A549 (cell line): Measurements from ENCODE around the gene ZNF283. TPM values are rescaled to one million over a fixed set of nuclear protein-coding genes. Genes with fewer than 3 reads are reported as not detected.

Experiments
- ATAC-seq, 2 experiments: fragments of 200-7000 bp in 1 of 2; fragments of >200 bp in 1 of 2; cut with Nextera tagmentation in 1 of 2; cut with Tn5 transposase in 1 of 2; 3 replicates each; pipeline versions ENCODE4 v1.8.0 to v1.9.1; 2018 to 2020; ENCODE audit warnings: mild to moderate bottlenecking in 1 of 2, moderate library complexity in 1 of 2
- CTCF ChIA-PET: fragments of 300-600 bp; sonication (Branson Sonifier 250); formaldehyde crosslinking; extraction: SDS; loops from one replicate; lab custom pipeline; 2021; ENCODE audit warnings: antibody characterized with exemption, inconsistent platforms; lab: Yijun Ruan, JAX
- POLR2A ChIA-PET: fragments of 350-600 bp; formaldehyde crosslinking; extraction: SDS; loops from one replicate; lab custom pipeline; 2021; ENCODE audit warnings: antibody characterized with exemption, inconsistent platforms; lab: Yijun Ruan, JAX
- DNase-seq, 2 experiments: peaks; one replicate each; pipeline versions ENCODE4 v3.0.0 to v3.0.0-alpha.2; 2011 to 2016; ENCODE audit warnings: low read depth in 1 of 2, low spot score in 1 of 2
- FAIRE-seq: peaks from 2 replicates; lab custom pipeline; 2011; peaks lifted over from hg19 to GRCh38; lab: Jason Lieb, UNC
- H3K27ac ChIP-seq, 2 experiments: fragments of >200 bp; sonication (Bioruptor Twin); formaldehyde crosslinking; 3 replicates each; pipeline ENCODE4 v1.5.1; 2016 to 2017
- H3K4me1 ChIP-seq: fragments of >200 bp; sonication (Bioruptor Twin); formaldehyde crosslinking; 3 replicates; pipeline ENCODE4 v1.6.1; 2016
- H3K4me2 ChIP-seq: fragments of >200 bp; sonication (Bioruptor Twin); formaldehyde crosslinking; 3 replicates; pipeline ENCODE4 v1.6.1; 2016
- H3K4me3 ChIP-seq: fragments of >200 bp; sonication (Bioruptor Twin); formaldehyde crosslinking; 3 replicates; pipeline ENCODE4 v1.5.1; 2016
- H3K9me3 ChIP-seq: fragments of >200 bp; sonication (Bioruptor Twin); formaldehyde crosslinking; 3 replicates; pipeline ENCODE4 v1.6.1; 2016
- CEBPB ChIP-seq, 2 experiments: fragments of >200 bp in 1 of 2; sonication (Bioruptor Twin) in 1 of 2; formaldehyde crosslinking in 1 of 2; IDR thresholded peaks; 2 replicates each; pipeline ENCODE4 v1.6.1; 2012 to 2016
- CHD4 ChIP-seq: fragments of 200-600 bp; sonication (generic); IDR thresholded peaks from 2 replicates; pipeline ENCODE4 v1.6.1; 2016; ENCODE audit warnings: antibody characterized with exemption, mild to moderate bottlenecking, borderline replicate concordance
- EHF ChIP-seq: fragments of 250-450 bp; sonication (Bioruptor Pico); IDR thresholded peaks from 2 replicates; pipeline ENCODE4 v1.5.0; 2020; ENCODE audit warnings: mild to moderate bottlenecking
- FOXS1 ChIP-seq: fragments of 250-450 bp; sonication (Bioruptor Pico); IDR thresholded peaks from 2 replicates; pipeline ENCODE4 v1.5.0; 2020; ENCODE audit warnings: mild to moderate bottlenecking, moderate library complexity
- GATA3 ChIP-seq: IDR thresholded peaks from 2 replicates; pipeline ENCODE4 v1.6.1; 2012; ENCODE audit warnings: borderline replicate concordance
- HES2 ChIP-seq: fragments of >200 bp; sonication (Bioruptor Twin); formaldehyde crosslinking; IDR thresholded peaks from 2 replicates; pipeline ENCODE4 v1.6.1; 2016
- KDM5A ChIP-seq: fragments of 200-600 bp; sonication (generic); IDR thresholded peaks from 2 replicates; pipeline ENCODE4 v1.6.1; 2016; ENCODE audit warnings: antibody characterized with exemption, mild to moderate bottlenecking
- MAFK ChIP-seq: fragments of 450-650 bp; IDR thresholded peaks from 2 replicates; pipeline ENCODE4 v1.6.1; 2014; ENCODE audit not compliant: partially characterized antibody
- MYC ChIP-seq: IDR thresholded peaks from 2 replicates; pipeline ENCODE4 v1.6.1; 2012; ENCODE audit warnings: mild to moderate bottlenecking, inconsistent platforms, low read length, improper control_type of control experiment, borderline replicate concordance
- NPAS2 ChIP-seq: fragments of 250-450 bp; sonication (Bioruptor Pico); IDR thresholded peaks from 2 replicates; pipeline ENCODE4 v1.8.0; 2022; ENCODE audit warnings: mild to moderate bottlenecking, moderate library complexity, borderline replicate concordance
- NR3C1 ChIP-seq: fragments of >200 bp; sonication (Bioruptor Twin); formaldehyde crosslinking; IDR thresholded peaks from 3 replicates; pipeline ENCODE4 v1.6.1; 2017
- SREBF2 ChIP-seq: fragments of 450-650 bp; IDR thresholded peaks from 2 replicates; pipeline ENCODE4 v1.6.1; 2014; ENCODE audit warnings: mild to moderate bottlenecking, moderate library complexity
- TP53 ChIP-seq: fragments of 250-450 bp; sonication (Bioruptor Pico); IDR thresholded peaks from 2 replicates; pipeline ENCODE4 v1.5.0; 2021; ENCODE audit warnings: mild to moderate bottlenecking, moderate library complexity
- USF2 ChIP-seq: fragments of 450-650 bp; IDR thresholded peaks from 2 replicates; pipeline ENCODE4 v1.6.1; 2014; ENCODE audit warnings: antibody characterized with exemption
- WGBS: methylation state at CpG from one replicate; pipeline ENCODE4 v1.1.6; 2017; ENCODE audit errors: missing lambda C conversion rate; 5-methylcytosine and 5-hydroxymethylcytosine counted together
- polyA plus RNA-seq, 4 experiments: library from polyadenylated mRNA; depleted of rRNA in 3 of 4; stranded (reverse); fragments of >200 nt; fragmentation: RNase III in 1 of 4; extraction: RNeasy Plus Mini Kit Qiagen cat#74134 plus additional on column Dnase treatment in 1 of 4; gene quantifications; 2 replicates in 3 of 4; 3 replicates in 1 of 4; pipeline ENCODE4 v1.2.3, GENCODE V29; 2011 to 2017
- TF ChIP-seq, protein P1 (sequence below): fragments of >200 bp; sonication (Bioruptor Twin); formaldehyde crosslinking; IDR thresholded peaks from 3 replicates; pipeline ENCODE4 v1.5.1; 2016
- TF ChIP-seq, protein P2 (sequence below): IDR thresholded peaks from 2 replicates; pipeline ENCODE4 v1.6.1; 2012; ENCODE audit warnings: low read depth, borderline replicate concordance
- TF ChIP-seq, protein P3 (sequence below): fragments of 200-600 bp; sonication (generic); IDR thresholded peaks from 2 replicates; pipeline ENCODE4 v1.6.1; 2016; ENCODE audit warnings: antibody characterized with exemption, mild to moderate bottlenecking, moderate library complexity

The ZNF283 gene
- polyA plus RNA-seq, 2 of the 4 experiments (the other 2 are of a cell fraction) = 6.1 to 8.9 TPM

- DNase-seq = peak in 1 of 2 experiments; percentile 36
Observed at GRCh38 chr19:43842007-43842406, 14.9 kb downstream of the ZNF283 start.

DNA sequence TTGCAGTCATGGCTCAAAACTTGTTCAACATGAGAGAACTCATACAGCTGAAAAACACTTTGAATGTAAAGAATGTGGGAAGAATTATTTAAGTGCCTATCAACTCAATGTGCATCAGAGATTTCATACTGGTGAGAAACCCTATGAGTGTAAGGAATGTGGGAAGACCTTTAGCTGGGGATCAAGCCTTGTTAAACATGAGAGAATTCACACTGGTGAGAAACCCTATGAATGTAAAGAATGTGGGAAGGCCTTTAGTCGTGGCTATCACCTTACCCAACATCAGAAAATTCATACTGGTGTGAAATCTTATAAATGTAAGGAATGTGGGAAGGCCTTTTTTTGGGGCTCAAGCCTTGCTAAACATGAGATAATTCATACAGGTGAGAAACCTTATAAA is 20.1 kb downstream of the ZNF283 start:
- WGBS = 79% methylated on average over 1 of the region's 1 CpG
- Histone ChIP-seq H3K4me3 (no peak overlapping the region), H3K27ac (no peak overlapping the region), H3K4me2 (no peak overlapping the region), H3K9me3 (peaks cover 96% of the 10 kb centered on the region), H3K4me1 (no peaks in the 10 kb centered on the region)
- ChIA-PET POLR2A (no interaction called here), CTCF (no interaction called here)
- peak in 1 of 2 experiments; percentile 19 for DNase-seq
- peak; percentile 85 for FAIRE-seq
- TF ChIP-seq MAFK (no peak), TP53 (CRISPR knock-in tag) (no peak), GATA3 (peak; percentile 71; the same call in 1 of the 2 replicates), SREBF2 (no peak)
- ATAC-seq = no peak

More at GRCh38 chr19:43842007-43842406, 14.9 kb downstream of the ZNF283 start:
- Histone ChIP-seq H3K27ac (no peak overlapping the region), H3K4me2 (no peak overlapping the region), H3K4me3 (no peak overlapping the region), H3K4me1 (no peaks in the 10 kb centered on the region), H3K9me3 (peaks cover 94% of the 10 kb centered on the region)
- ATAC-seq (no peak), FAIRE-seq (no peak)
- POLR2A ChIA-PET = no interaction called here
- WGBS = 61% methylated on average over 2 of the region's 2 CpGs
- CTCF ChIA-PET = no interaction called here
- TF ChIP-seq, protein P1, sequence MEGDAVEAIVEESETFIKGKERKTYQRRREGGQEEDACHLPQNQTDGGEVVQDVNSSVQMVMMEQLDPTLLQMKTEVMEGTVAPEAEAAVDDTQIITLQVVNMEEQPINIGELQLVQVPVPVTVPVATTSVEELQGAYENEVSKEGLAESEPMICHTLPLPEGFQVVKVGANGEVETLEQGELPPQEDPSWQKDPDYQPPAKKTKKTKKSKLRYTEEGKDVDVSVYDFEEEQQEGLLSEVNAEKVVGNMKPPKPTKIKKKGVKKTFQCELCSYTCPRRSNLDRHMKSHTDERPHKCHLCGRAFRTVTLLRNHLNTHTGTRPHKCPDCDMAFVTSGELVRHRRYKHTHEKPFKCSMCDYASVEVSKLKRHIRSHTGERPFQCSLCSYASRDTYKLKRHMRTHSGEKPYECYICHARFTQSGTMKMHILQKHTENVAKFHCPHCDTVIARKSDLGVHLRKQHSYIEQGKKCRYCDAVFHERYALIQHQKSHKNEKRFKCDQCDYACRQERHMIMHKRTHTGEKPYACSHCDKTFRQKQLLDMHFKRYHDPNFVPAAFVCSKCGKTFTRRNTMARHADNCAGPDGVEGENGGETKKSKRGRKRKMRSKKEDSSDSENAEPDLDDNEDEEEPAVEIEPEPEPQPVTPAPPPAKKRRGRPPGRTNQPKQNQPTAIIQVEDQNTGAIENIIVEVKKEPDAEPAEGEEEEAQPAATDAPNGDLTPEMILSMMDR = no peak
- TF ChIP-seq CEBPB (IDR thresholded peaks at IDR 0.05) = no peak
- no peak for TF ChIP-seq NR3C1
- TF ChIP-seq, protein P2, sequence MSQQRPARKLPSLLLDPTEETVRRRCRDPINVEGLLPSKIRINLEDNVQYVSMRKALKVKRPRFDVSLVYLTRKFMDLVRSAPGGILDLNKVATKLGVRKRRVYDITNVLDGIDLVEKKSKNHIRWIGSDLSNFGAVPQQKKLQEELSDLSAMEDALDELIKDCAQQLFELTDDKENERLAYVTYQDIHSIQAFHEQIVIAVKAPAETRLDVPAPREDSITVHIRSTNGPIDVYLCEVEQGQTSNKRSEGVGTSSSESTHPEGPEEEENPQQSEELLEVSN = no peak
- no peak for TF ChIP-seq CHD4
- no peak for TF ChIP-seq EHF (CRISPR knock-in tag)
- no peak for TF ChIP-seq HES2

DNA sequence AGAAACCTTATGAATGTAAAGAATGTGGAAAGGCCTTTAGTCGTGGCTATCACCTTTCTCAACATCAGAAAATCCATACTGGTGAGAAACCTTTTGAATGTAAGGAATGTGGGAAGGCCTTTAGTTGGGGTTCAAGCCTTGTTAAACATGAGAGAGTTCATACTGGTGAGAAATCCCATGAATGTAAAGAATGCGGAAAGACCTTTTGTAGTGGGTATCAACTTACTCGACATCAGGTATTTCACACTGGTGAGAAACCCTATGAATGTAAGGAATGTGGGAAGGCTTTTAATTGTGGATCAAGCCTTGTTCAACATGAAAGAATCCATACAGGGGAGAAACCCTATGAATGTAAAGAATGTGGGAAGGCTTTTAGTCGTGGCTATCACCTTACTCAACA is 20.8 kb downstream of the ZNF283 start:
- TF ChIP-seq MYC (no peak), KDM5A (no peak), NPAS2 (CRISPR knock-in tag) (no peak), FOXS1 (no peak), USF2 (no peak)
- TF ChIP-seq, protein P3, sequence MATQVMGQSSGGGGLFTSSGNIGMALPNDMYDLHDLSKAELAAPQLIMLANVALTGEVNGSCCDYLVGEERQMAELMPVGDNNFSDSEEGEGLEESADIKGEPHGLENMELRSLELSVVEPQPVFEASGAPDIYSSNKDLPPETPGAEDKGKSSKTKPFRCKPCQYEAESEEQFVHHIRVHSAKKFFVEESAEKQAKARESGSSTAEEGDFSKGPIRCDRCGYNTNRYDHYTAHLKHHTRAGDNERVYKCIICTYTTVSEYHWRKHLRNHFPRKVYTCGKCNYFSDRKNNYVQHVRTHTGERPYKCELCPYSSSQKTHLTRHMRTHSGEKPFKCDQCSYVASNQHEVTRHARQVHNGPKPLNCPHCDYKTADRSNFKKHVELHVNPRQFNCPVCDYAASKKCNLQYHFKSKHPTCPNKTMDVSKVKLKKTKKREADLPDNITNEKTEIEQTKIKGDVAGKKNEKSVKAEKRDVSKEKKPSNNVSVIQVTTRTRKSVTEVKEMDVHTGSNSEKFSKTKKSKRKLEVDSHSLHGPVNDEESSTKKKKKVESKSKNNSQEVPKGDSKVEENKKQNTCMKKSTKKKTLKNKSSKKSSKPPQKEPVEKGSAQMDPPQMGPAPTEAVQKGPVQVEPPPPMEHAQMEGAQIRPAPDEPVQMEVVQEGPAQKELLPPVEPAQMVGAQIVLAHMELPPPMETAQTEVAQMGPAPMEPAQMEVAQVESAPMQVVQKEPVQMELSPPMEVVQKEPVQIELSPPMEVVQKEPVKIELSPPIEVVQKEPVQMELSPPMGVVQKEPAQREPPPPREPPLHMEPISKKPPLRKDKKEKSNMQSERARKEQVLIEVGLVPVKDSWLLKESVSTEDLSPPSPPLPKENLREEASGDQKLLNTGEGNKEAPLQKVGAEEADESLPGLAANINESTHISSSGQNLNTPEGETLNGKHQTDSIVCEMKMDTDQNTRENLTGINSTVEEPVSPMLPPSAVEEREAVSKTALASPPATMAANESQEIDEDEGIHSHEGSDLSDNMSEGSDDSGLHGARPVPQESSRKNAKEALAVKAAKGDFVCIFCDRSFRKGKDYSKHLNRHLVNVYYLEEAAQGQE = no peak
- FAIRE-seq (peak; percentile 54), DNase-seq (no peak), ATAC-seq (no peak)
- H3K4me1 ChIP-seq = no peaks in the 10 kb centered on the region
- H3K27ac ChIP-seq = no peak overlapping the region
- H3K4me3 ChIP-seq = no peak overlapping the region
- POLR2A ChIA-PET = no interaction called here
- H3K9me3 ChIP-seq = peaks cover 96% of the 10 kb centered on the region
- WGBS = 64% methylated on average over 4 of the region's 4 CpGs
- H3K4me2 ChIP-seq = no peak overlapping the region
- CTCF ChIA-PET = no interaction called here
